Colonic mucosa (tissue), 4 donors: ENCODE data around the gene MTNR1A. TPM values are rescaled to one million over a fixed set of nuclear protein-coding genes. Genes with fewer than 3 reads are reported as not detected.

Source experiments
- DNase-seq: peaks from one replicate; pipeline ENCODE4 v3.0.0-alpha.2; 2020
- H3K27ac ChIP-seq: fragments of 200-600 bp; one replicate; pipeline ENCODE4 v1.8.0; 2021
- H3K27me3 ChIP-seq: fragments of 200-600 bp; one replicate; pipeline ENCODE4 v1.8.0; 2021
- H3K36me3 ChIP-seq: fragments of 200-600 bp; one replicate; pipeline ENCODE4 v1.8.0; 2021
- H3K4me1 ChIP-seq: fragments of 200-600 bp; one replicate; pipeline ENCODE4 v1.8.0; 2021; ENCODE audit warnings: mild to moderate bottlenecking
- H3K4me3 ChIP-seq: fragments of 200-600 bp; one replicate; pipeline ENCODE4 v1.8.0; 2021
- H3K9ac ChIP-seq, 2 donors: one replicate each; pipeline ENCODE4 v1.7.0; 2013; ENCODE audit warnings: control low read depth in 2 of 2, low read depth in 2 of 2, low read length in 2 of 2
- H3K9me3 ChIP-seq: fragments of 200-600 bp; one replicate; pipeline ENCODE4 v1.8.0; 2021
- CTCF ChIP-seq: fragments of 200-600 bp; IDR thresholded peaks from one replicate; pipeline ENCODE4 v1.8.0; 2022; ENCODE audit warnings: antibody characterized with exemption, mild to moderate bottlenecking
- intact Hi-C: fragments of 100-400 bp; cut with DNase I; formaldehyde crosslinking; loops from one replicate; pipeline ENCODE4 v1.14.1; 2022
- total RNA-seq, 2 donors: library from RNA; stranded (reverse); fragmentation: NEBNext Ultra II Directional in 1 of 2; extraction: Animal tissue kit (Norgen Biotek cat#: 25700) in 1 of 2; gene quantifications; one replicate each; pipeline ENCODE4 v1.2.1, GENCODE V29; 2021
- donor health status: healthy.
- donor health status: DM: no; HTN: no; CAD: no.
- donor health status: DM: no; HTN: no; CAD: no.

Gene MTNR1A
- total RNA-seq, 2 donors from 2014 or later = 1.3 to 3.9 TPM

DNA sequence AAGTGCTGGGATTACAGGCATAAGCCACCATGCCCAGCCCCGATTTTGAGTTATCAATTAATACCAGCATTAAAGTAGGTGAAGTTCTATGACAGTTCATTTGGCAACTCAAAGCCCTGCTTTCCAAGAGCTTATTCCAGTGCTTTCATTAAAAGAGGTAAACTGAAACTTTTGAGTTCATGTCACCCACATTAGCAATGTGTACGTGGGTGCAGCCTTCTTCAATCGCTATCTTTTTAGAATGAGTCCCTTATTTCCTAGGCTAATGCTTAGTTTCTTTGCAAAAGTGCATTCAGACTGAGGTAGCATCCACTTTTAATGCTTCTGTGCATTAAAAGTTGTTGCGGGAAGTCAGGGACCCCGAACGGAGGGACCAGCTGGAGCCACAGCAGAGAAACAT, 26.1 kb upstream of the MTNR1A start:
- Histone ChIP-seq H3K27me3 (no peaks in the 10 kb centered on the region), H3K4me1 (no peaks in the 10 kb centered on the region), H3K27ac (no peak overlapping the region), H3K36me3 (no peaks in the 10 kb centered on the region), H3K4me3 (no peak overlapping the region), H3K9me3 (no peaks in the 10 kb centered on the region), H3K9ac (no peak overlapping the region)
- no peak for TF ChIP-seq CTCF
- intact Hi-C loops = no loop called here
- no peak for DNase-seq

DNA sequence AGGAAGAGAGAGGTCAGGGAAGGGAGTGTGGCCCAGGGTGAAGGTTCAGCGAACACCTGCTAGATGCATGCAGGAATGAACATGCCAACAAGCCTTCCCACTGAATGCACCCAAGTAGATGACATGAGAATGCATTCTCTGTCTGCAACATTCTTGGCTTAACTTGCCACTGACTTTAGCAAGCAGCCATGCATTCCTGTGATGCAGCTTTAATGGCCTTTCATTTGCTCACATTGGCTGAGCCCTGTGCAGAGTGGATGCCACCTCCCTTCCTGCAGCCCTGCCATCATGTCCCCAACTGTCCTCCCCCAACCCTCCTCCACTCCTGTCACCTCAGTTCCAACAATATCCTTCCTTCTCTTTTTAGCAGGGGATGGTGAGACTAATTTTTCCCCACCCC, 25.3 kb upstream of the MTNR1A start:
- DNase-seq = no peak
- no peaks in the 10 kb centered on the region for H3K4me1 ChIP-seq
- no peak overlapping the region for H3K9ac ChIP-seq
- H3K4me3 ChIP-seq = no peak overlapping the region
- H3K27me3 ChIP-seq = no peaks in the 10 kb centered on the region
- no peaks in the 10 kb centered on the region for H3K36me3 ChIP-seq
- intact Hi-C loops = no loop called here
- H3K9me3 ChIP-seq = no peaks in the 10 kb centered on the region
- no peak for TF ChIP-seq CTCF
- H3K27ac ChIP-seq = no peak overlapping the region

DNA sequence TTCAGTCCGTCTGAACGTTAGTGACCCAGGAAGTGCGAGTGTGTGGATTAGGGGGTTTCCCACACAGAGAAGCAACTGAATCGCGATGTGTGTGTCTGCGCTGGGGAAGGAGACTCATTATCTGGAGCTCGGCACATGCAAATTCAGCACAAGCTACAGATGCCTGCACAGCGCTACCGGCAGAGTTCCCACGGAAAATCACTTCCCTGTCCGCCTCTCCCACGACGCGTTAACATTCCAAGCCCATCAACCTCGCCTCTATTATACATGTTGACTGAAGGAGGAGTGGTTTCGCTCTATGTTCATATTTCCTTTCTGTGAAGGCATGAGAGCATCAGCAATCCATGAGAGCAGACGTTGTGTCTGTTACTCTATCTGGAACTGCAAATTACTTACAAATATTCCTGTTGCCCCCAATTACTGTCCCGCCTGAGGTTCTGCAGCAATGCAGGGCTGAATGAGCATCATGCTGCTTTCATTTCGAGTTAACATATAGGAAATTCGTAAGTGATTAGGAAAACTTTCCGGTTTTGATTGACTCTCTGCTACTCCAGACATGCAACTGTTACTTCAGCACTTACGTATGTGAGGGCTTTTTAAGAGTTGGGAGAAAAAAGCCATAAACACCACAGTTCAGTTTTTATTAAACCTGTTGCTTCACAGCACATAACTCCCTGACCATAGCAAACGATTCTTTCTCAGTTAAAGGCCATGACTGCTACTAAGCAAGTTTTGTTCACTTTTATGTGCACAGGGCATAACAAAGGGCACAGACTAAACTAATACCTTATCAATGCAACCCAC, 15.0 kb upstream of the MTNR1A start:
- Histone ChIP-seq H3K27ac (peak overlapping the region; percentile 82), H3K4me1 (peaks cover 4% of the 10 kb centered on the region), H3K9me3 (no peaks in the 10 kb centered on the region), H3K27me3 (no peaks in the 10 kb centered on the region), H3K9ac (peak overlapping the region in 1 of 2 donors; percentile 75), H3K36me3 (no peaks in the 10 kb centered on the region), H3K4me3 (peak overlapping the region; percentile 12)
- no peak for TF ChIP-seq CTCF
- intact Hi-C loops = no loop called here
- DNase-seq = peak; percentile 64

DNA sequence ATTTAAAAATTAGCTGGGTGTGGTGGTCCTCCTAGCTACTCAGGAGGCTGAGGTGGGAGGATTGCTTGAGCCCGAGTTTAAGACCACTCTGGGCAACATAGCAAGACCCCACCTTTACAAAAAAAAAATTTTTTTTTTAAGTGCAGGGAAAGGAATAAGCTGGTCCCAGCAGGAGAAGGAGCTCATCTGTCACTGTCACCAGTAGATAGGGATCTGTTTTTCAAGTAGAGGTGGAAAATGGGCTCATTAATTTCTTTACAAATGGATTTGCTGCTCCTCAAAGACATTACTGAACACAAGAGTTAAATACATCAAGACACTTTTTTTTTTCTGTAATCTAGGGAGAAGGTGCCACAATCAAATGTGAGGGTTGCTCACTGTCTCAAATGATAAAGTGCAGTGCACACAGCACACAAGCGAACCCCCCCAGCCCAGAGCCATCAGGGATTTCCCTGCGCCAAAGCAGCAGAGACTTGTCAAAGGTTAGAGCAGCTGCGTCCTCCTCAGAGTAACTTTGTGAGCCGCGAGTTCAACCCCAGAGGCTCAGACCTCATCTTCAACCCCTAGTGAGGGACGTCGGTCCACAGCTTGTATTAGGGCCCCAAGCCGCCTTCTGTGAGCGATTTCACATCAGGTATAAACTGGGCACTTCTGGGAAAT, 14.3 kb upstream of the MTNR1A start:
- Histone ChIP-seq H3K4me1 (peaks cover 4% of the 10 kb centered on the region), H3K27me3 (no peaks in the 10 kb centered on the region), H3K36me3 (no peaks in the 10 kb centered on the region), H3K4me3 (peak overlapping the region; percentile 12), H3K27ac (peak overlapping the region; percentile 82), H3K9me3 (no peaks in the 10 kb centered on the region), H3K9ac (peak overlapping the region in 1 of 2 donors; percentile 75)
- intact Hi-C loops = no loop called here
- no peak for DNase-seq
- TF ChIP-seq CTCF = no peak

- intact Hi-C loops = no loop called here
- DNase-seq = no peak
Measured at GRCh38 chr4:186566068-186566467, 10.7 kb upstream of the MTNR1A start.

More at GRCh38 chr4:186566068-186566467, 10.7 kb upstream of the MTNR1A start:
- no peak overlapping the region for H3K27ac ChIP-seq
- H3K4me1 ChIP-seq = peaks cover 4% of the 10 kb centered on the region
- no peaks in the 10 kb centered on the region for H3K36me3 ChIP-seq
- no peak for TF ChIP-seq CTCF
- H3K9me3 ChIP-seq = no peaks in the 10 kb centered on the region
- H3K9ac ChIP-seq = no peak overlapping the region
- no peak overlapping the region for H3K4me3 ChIP-seq
- no peaks in the 10 kb centered on the region for H3K27me3 ChIP-seq
